IPS-NIHi11 (cell line): Measurements from ENCODE around the gene CLPX.
"Not testable (repeated sequence)": the region's sequence is repeated elsewhere in the genome, so short reads cannot be mapped to it uniquely, and the experiment has no call there.

Source experiments
- DNase-seq: peaks from one replicate; pipeline ENCODE4 v3.0.0; 2012; ENCODE audit warnings: mixed read lengths, low spot score

Gene CLPX

GRCh38 chr15:65101891-65102708 is 83.0 kb downstream of the CLPX start:
- peak; percentile 75 for DNase-seq

GRCh38 chr15:65101411-65101890 is 83.7 kb downstream of the CLPX start:
- peak; percentile 82 for DNase-seq

- DNase-seq: no peak
These were observed 84.7 kb downstream of the CLPX start for GRCh38 chr15:65100442-65100841.

GRCh38 chr15:65099801-65100200 is 85.3 kb downstream of the CLPX start:
- DNase-seq: not testable (repeated sequence)

GRCh38 chr15:65099336-65099735 is 85.8 kb downstream of the CLPX start:
- no peak for DNase-seq
